OCI-LY1 (cell line): ENCODE results near the gene KCNK16.

ENCODE experiments used
- H2AFZ ChIP-seq: fragments of 200-600 bp; sonication (generic), shearing (Covaris generic); 2 replicates; pipeline ENCODE4 v1.6.0; 2014; ENCODE audit warnings: antibody characterized with exemption, mild to moderate bottlenecking, low read length
- H3F3A ChIP-seq: fragments of 200-600 bp; sonication (generic), shearing (Covaris generic); 2 replicates; pipeline ENCODE4 v1.6.0; 2014; ENCODE audit warnings: mild to moderate bottlenecking, antibody characterized with exemption, low read length, moderate library complexity; ENCODE audit not compliant: insufficient read depth
- H3K27ac ChIP-seq: fragments of 200-600 bp; sonication (generic); 2 replicates; pipeline ENCODE4 v1.5.1; 2014; ENCODE audit warnings: low read length, mixed run types, mild to moderate bottlenecking, low read depth; ENCODE audit not compliant: poor library complexity, severe bottlenecking
- H3K27me3 ChIP-seq: fragments of 200-600 bp; sonication (generic); 2 replicates; pipeline ENCODE4 v1.6.0; 2014; ENCODE audit warnings: antibody characterized with exemption, mild to moderate bottlenecking, low read length, moderate library complexity; ENCODE audit not compliant: insufficient read depth
- H3K36me3 ChIP-seq: fragments of 200-600 bp; sonication (generic); 2 replicates; pipeline ENCODE4 v1.6.1; 2014; ENCODE audit warnings: mild to moderate bottlenecking, antibody characterized with exemption, low read length, moderate library complexity, mixed read lengths; ENCODE audit not compliant: insufficient read depth
- H3K4me1 ChIP-seq: fragments of 200-600 bp; sonication (generic); 2 replicates; pipeline ENCODE4 v1.5.1; 2014; ENCODE audit warnings: mild to moderate bottlenecking, low read length, moderate library complexity; ENCODE audit not compliant: insufficient read depth, severe bottlenecking
- H3K4me2 ChIP-seq: fragments of 200-600 bp; sonication (generic), shearing (Covaris generic); 2 replicates; pipeline ENCODE4 v1.6.1; 2014; ENCODE audit warnings: low read length
- H3K4me3 ChIP-seq: fragments of 200-600 bp; sonication (generic); 2 replicates; pipeline ENCODE4 v1.5.1; 2014; ENCODE audit warnings: low read length, low read depth, mild to moderate bottlenecking, mixed read lengths; ENCODE audit not compliant: poor library complexity, severe bottlenecking
- H3K79me2 ChIP-seq: fragments of 200-600 bp; shearing (Covaris generic); 2 replicates; pipeline ENCODE4 v1.6.1; 2016; ENCODE audit warnings: mixed run types, low read length, mixed read lengths; ENCODE audit not compliant: insufficient read depth
- H3K9ac ChIP-seq: fragments of 200-600 bp; sonication (generic), shearing (Covaris generic); 2 replicates; pipeline ENCODE4 v1.6.1; 2014; ENCODE audit warnings: mild to moderate bottlenecking, low read length, mixed read lengths
- H3K9me2 ChIP-seq: fragments of 200-600 bp; sonication (generic), shearing (Covaris generic); 2 replicates; pipeline ENCODE4 v1.6.1; 2014; ENCODE audit warnings: low read depth, mild to moderate bottlenecking, low read length, mixed read lengths
- H3K9me3 ChIP-seq: fragments of 200-600 bp; shearing (Covaris generic); 2 replicates; pipeline ENCODE4 v1.6.1; 2014; ENCODE audit warnings: low read length, mixed read lengths
- H4K20me1 ChIP-seq: fragments of 200-600 bp; sonication (generic), shearing (Covaris generic); 2 replicates; pipeline ENCODE4 v1.6.0; 2016; ENCODE audit warnings: mild to moderate bottlenecking, low read length; ENCODE audit not compliant: insufficient read depth
- CTCF ChIP-seq: fragments of 200-600 bp; sonication (generic), shearing (Covaris generic); IDR thresholded peaks from 2 replicates; pipeline ENCODE4 v1.5.1; 2017; ENCODE audit warnings: mild to moderate bottlenecking, antibody characterized with exemption, low read length, moderate library complexity, mixed read lengths
- EZH2 ChIP-seq: fragments of 200-600 bp; sonication (generic), shearing (Covaris generic); IDR thresholded peaks from 2 replicates; pipeline ENCODE4 v1.8.0; 2017; ENCODE audit warnings: borderline replicate concordance, mixed run types, mild to moderate bottlenecking, antibody characterized with exemption, low read length, moderate library complexity, mixed read lengths

Gene KCNK16

GRCh38 chr6:39274471-39274870 is 48.0 kb downstream of the KCNK16 start:
- TF ChIP-seq CTCF = no peak
- no peak for TF ChIP-seq EZH2
- H3K27me3 ChIP-seq = no peaks in the 10 kb centered on the region

GRCh38 chr6:39273406-39273821 is 49.1 kb downstream of the KCNK16 start:
- Histone ChIP-seq H3K9ac (no peak overlapping the region), H3F3A (no peaks in the 10 kb centered on the region), H3K4me2 (no peak overlapping the region), H3K27ac (no peak overlapping the region), H3K4me1 (no peaks in the 10 kb centered on the region), H3K36me3 (no peaks in the 10 kb centered on the region), H3K9me3 (no peaks in the 10 kb centered on the region), H4K20me1 (no peaks in the 10 kb centered on the region), H3K4me3 (no peak overlapping the region), H2AFZ (no peak overlapping the region), H3K9me2 (no peaks in the 10 kb centered on the region), H3K79me2 (no peaks in the 10 kb centered on the region), H3K27me3 (no peaks in the 10 kb centered on the region)
- TF ChIP-seq EZH2 = no peak
- TF ChIP-seq CTCF = no peak

More at GRCh38 chr6:39274471-39274870, 48.0 kb downstream of the KCNK16 start:
- no peak overlapping the region for H3K27ac ChIP-seq
- no peak overlapping the region for H3K4me3 ChIP-seq
- H4K20me1 ChIP-seq = no peaks in the 10 kb centered on the region
- H3K4me2 ChIP-seq = no peak overlapping the region
- H3K9me3 ChIP-seq = no peaks in the 10 kb centered on the region
- no peak overlapping the region for H2AFZ ChIP-seq
- H3K36me3 ChIP-seq = no peaks in the 10 kb centered on the region
- H3K4me1 ChIP-seq = no peaks in the 10 kb centered on the region
- H3K79me2 ChIP-seq = no peaks in the 10 kb centered on the region
- no peaks in the 10 kb centered on the region for H3F3A ChIP-seq
- H3K9ac ChIP-seq = no peak overlapping the region
- no peaks in the 10 kb centered on the region for H3K9me2 ChIP-seq

- H3K9me3 ChIP-seq = no peaks in the 10 kb centered on the region
- no peak overlapping the region for H3K9ac ChIP-seq
- no peaks in the 10 kb centered on the region for H3K27me3 ChIP-seq
- H3K27ac ChIP-seq = no peak overlapping the region
- H3K9me2 ChIP-seq = no peaks in the 10 kb centered on the region
- H3K4me2 ChIP-seq = no peak overlapping the region
- H3K36me3 ChIP-seq = no peaks in the 10 kb centered on the region
- no peak for TF ChIP-seq CTCF
- no peak for TF ChIP-seq EZH2
- no peaks in the 10 kb centered on the region for H4K20me1 ChIP-seq
- H3K4me1 ChIP-seq = no peaks in the 10 kb centered on the region
- H3K4me3 ChIP-seq = no peak overlapping the region
- H3K79me2 ChIP-seq = no peaks in the 10 kb centered on the region
- no peaks in the 10 kb centered on the region for H3F3A ChIP-seq
- no peak overlapping the region for H2AFZ ChIP-seq
These were observed 52.5 kb downstream of the KCNK16 start for GRCh38 chr6:39269961-39270360.
